GM21528 (cell line): Measurements from ENCODE around the gene ACAD8.

Experiments
- ATAC-seq: cut with Tn5 transposase; IDR thresholded peaks from one replicate; pipeline ENCODE4 v1.9.1; 2021; ENCODE audit warnings: mild to moderate bottlenecking, moderate library complexity; ENCODE audit not compliant: unreplicated experiment, low FRiP score

The ACAD8 gene

GRCh38 chr11:134253188-134253993 lies at the start of gene ACAD8, which contains the start of gene THYN1:
TSS of gene ACAD8 (plus strand) at chr11:134253568. CDS start at chr11:134253601, 33 bp downstream.
TSS of gene THYN1 (minus strand) at chr11:134253352. CDS start at chr11:134252882, 470 bp downstream.
- peak; percentile 98 for ATAC-seq

GRCh38 chr11:134205729-134206128 lies 47.6 kb upstream of the ACAD8 start:
- no peak for ATAC-seq

- ATAC-seq = no peak
Observed at GRCh38 chr11:134206185-134206584, 47.2 kb upstream of the ACAD8 start.

- ATAC-seq = no peak
Observed at GRCh38 chr11:134207538-134208239, 45.7 kb upstream of the ACAD8 start.

- no peak for ATAC-seq
Observed at GRCh38 chr11:134215836-134216235, 37.5 kb upstream of the ACAD8 start.

GRCh38 chr11:134216816-134217215 lies 36.6 kb upstream of the ACAD8 start:
- no peak for ATAC-seq

- ATAC-seq = no peak
Observed at GRCh38 chr11:134223121-134223520, 30.2 kb upstream of the ACAD8 start.

- ATAC-seq = peak; percentile 88
Observed at GRCh38 chr11:134223836-134224709, 29.3 kb upstream of the ACAD8 start, which contains the start of the genes NCAPD3 and VPS26B. TSS of gene NCAPD3 (minus strand) at chr11:134223967. CDS start at chr11:134223926, 41 bp downstream. TSS of gene VPS26B (plus strand) at chr11:134224671. CDS start at chr11:134225123, 452 bp downstream.

- ATAC-seq = peak; percentile 13
Observed at GRCh38 chr11:134224710-134225664, 28.4 kb upstream of the ACAD8 start.

GRCh38 chr11:134226806-134227325 lies 26.5 kb upstream of the ACAD8 start:
- no peak for ATAC-seq

GRCh38 chr11:134228625-134229024 lies 24.7 kb upstream of the ACAD8 start:
- peak; percentile 51 for ATAC-seq

GRCh38 chr11:134229126-134229790 lies 24.1 kb upstream of the ACAD8 start:
- ATAC-seq = no peak

GRCh38 chr11:134230339-134230738 lies 23.0 kb upstream of the ACAD8 start:
- no peak for ATAC-seq

- no peak for ATAC-seq
Observed at GRCh38 chr11:134231958-134232659, 21.3 kb upstream of the ACAD8 start.

GRCh38 chr11:134233729-134234179 lies 19.6 kb upstream of the ACAD8 start:
- ATAC-seq = no peak

GRCh38 chr11:134235399-134235798 lies 18.0 kb upstream of the ACAD8 start:
- ATAC-seq = no peak

- no peak for ATAC-seq
Observed at GRCh38 chr11:134236834-134237556, 16.4 kb upstream of the ACAD8 start.
